Testis (tissue), 3 donors: ENCODE data around the gene NCKAP5. TPM values are rescaled to one million over a fixed set of nuclear protein-coding genes. Genes with fewer than 3 reads are reported as not detected.

Experiments
- DNase-seq: peaks from one replicate; pipeline ENCODE4 v3.0.0-alpha.2; 2019
- H3K27ac ChIP-seq, 2 donors: fragments of 200-600 bp; sonication (generic); one replicate each; pipeline ENCODE4 v1.5.1; 2019
- H3K27me3 ChIP-seq: fragments of 200-600 bp; sonication (generic); one replicate; pipeline ENCODE4 v1.5.1; 2019
- H3K36me3 ChIP-seq: fragments of 200-600 bp; sonication (generic); one replicate; pipeline ENCODE4 v1.5.1; 2017; ENCODE audit warnings: low read depth; ENCODE audit errors: missing control alignments
- H3K4me1 ChIP-seq: fragments of 200-600 bp; sonication (generic); one replicate; pipeline ENCODE4 v1.5.1; 2019
- H3K4me3 ChIP-seq, 2 donors: fragments of 200-600 bp; sonication (generic); one replicate each; pipeline ENCODE4 v1.5.1; 2017 to 2019
- H3K9me3 ChIP-seq: fragments of 200-600 bp; sonication (generic); one replicate; pipeline ENCODE4 v1.5.1; 2017
- POLR2A ChIP-seq: fragments of 450-650 bp; IDR thresholded peaks from one replicate; pipeline ENCODE4 v1.6.1; 2017; ENCODE audit warnings: antibody characterized with exemption, mild to moderate bottlenecking, moderate library complexity
- whole genome bisulfite sequencing, 2 donors: methylation state at CpG; one replicate each; pipeline ENCODE4 v1.1.5; 2018; 5-methylcytosine and 5-hydroxymethylcytosine counted together
- intact Hi-C: fragments of 100-400 bp; cut with DNase I; formaldehyde crosslinking; loops from one replicate; pipeline ENCODE4 v1.15.1; 2023; ENCODE audit warnings: low total_unique reads
- polyA plus RNA-seq: library from polyadenylated mRNA; stranded (reverse); fragments of 350-450 nt; fragmentation: Illumina TruSeq; extraction: RNeasy Lipid Tissue Mini Kit (QIAGEN cat#74804); gene quantifications from one replicate; pipeline ENCODE4 v1.2.3, GENCODE V29; 2014; ENCODE audit warnings: low read depth, low replicate concordance; ENCODE audit not compliant: insufficient read depth
- total RNA-seq, 2 donors: library from RNA; depleted of rRNA; stranded (reverse); fragments of >200 nt; gene quantifications; one replicate each; pipeline ENCODE4 v1.2.3, GENCODE V29; 2016
- TF ChIP-seq, protein P1 (sequence below), 3 experiments: fragments of 450-650 bp in 2 of 3; fragments of 200-600 bp in 1 of 3; sonication (generic) in 1 of 3; IDR thresholded peaks; one replicate each; pipeline ENCODE4 v1.5.1; 2016 to 2019; ENCODE audit warnings: antibody characterized with exemption in 3 of 3, mild to moderate bottlenecking in 2 of 3, moderate library complexity in 1 of 3

NCKAP5 gene
- total and polyA plus RNA-seq, 3 donors from 2014 or later = 3.0 to 7.6 (median 6.3) TPM

GRCh38 chr2:133344849-133345248 lies 223.4 kb downstream of the NCKAP5 start:
- WGBS, 2 donors = 91 to 92% methylated on average over 6 of the region's 6 CpGs

GRCh38 chr2:133343018-133343352 lies 225.3 kb downstream of the NCKAP5 start:
- H3K36me3 ChIP-seq = no peaks in the 10 kb centered on the region
- no peak for TF ChIP-seq POLR2A
- TF ChIP-seq, protein P1, sequence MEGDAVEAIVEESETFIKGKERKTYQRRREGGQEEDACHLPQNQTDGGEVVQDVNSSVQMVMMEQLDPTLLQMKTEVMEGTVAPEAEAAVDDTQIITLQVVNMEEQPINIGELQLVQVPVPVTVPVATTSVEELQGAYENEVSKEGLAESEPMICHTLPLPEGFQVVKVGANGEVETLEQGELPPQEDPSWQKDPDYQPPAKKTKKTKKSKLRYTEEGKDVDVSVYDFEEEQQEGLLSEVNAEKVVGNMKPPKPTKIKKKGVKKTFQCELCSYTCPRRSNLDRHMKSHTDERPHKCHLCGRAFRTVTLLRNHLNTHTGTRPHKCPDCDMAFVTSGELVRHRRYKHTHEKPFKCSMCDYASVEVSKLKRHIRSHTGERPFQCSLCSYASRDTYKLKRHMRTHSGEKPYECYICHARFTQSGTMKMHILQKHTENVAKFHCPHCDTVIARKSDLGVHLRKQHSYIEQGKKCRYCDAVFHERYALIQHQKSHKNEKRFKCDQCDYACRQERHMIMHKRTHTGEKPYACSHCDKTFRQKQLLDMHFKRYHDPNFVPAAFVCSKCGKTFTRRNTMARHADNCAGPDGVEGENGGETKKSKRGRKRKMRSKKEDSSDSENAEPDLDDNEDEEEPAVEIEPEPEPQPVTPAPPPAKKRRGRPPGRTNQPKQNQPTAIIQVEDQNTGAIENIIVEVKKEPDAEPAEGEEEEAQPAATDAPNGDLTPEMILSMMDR (IDR thresholded peaks at IDR 0.05) = no peak
- intact Hi-C loops = no loop called here
- H3K4me1 ChIP-seq = no peaks in the 10 kb centered on the region
- no peaks in the 10 kb centered on the region for H3K9me3 ChIP-seq
- DNase-seq = no peak
- H3K27ac ChIP-seq = no peak overlapping the region
- no peak overlapping the region for H3K4me3 ChIP-seq
- H3K27me3 ChIP-seq = no peaks in the 10 kb centered on the region

More at GRCh38 chr2:133344849-133345248, 223.4 kb downstream of the NCKAP5 start:
- Histone ChIP-seq H3K27me3 (no peaks in the 10 kb centered on the region), H3K36me3 (no peaks in the 10 kb centered on the region), H3K9me3 (no peaks in the 10 kb centered on the region), H3K27ac (no peak overlapping the region), H3K4me3 (no peak overlapping the region), H3K4me1 (no peaks in the 10 kb centered on the region)
- intact Hi-C loops = no loop called here
- no peak for DNase-seq
- TF ChIP-seq, protein P1 (IDR thresholded peaks at IDR 0.05) = no peak
- no peak for TF ChIP-seq POLR2A

GRCh38 chr2:133342286-133343017 lies 225.8 kb downstream of the NCKAP5 start:
- H3K27me3 ChIP-seq = no peaks in the 10 kb centered on the region
- no peaks in the 10 kb centered on the region for H3K9me3 ChIP-seq
- no peak for DNase-seq
- no peaks in the 10 kb centered on the region for H3K36me3 ChIP-seq
- intact Hi-C loops = no loop called here
- H3K27ac ChIP-seq = no peak overlapping the region
- WGBS, 2 donors = 88 to 95% methylated on average over 2 of the region's 2 CpGs
- H3K4me1 ChIP-seq = no peaks in the 10 kb centered on the region
- H3K4me3 ChIP-seq = no peak overlapping the region
- TF ChIP-seq, protein P1 (IDR thresholded peaks at IDR 0.05) = no peak
- TF ChIP-seq POLR2A = no peak

DNA sequence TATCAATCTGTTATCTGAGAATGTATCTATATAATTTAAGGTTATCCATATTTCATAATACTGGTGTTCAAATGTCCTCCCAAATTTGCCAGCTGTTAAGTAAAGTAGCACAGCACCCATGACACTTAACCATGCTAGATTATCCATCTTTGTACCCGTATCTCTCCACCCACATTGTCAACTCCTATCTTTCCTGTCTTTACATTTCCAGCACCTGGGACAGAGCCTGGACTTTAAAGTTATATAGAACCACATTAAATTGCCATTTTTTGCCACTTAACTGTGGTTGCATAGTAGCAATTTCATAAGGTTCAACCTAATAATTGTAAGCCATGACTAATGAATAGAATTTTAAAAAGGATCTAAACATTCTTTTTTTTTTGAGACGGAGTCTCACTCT lies 226.7 kb downstream of the NCKAP5 start:
- intact Hi-C loops = no loop called here
- whole genome bisulfite sequencing, 2 donors = 86 to 88% methylated on average over 2 of the region's 2 CpGs
- TF ChIP-seq, protein P1 (IDR thresholded peaks at IDR 0.05) = no peak
- no peaks in the 10 kb centered on the region for H3K9me3 ChIP-seq
- no peaks in the 10 kb centered on the region for H3K27me3 ChIP-seq
- DNase-seq = no peak
- no peak overlapping the region for H3K27ac ChIP-seq
- no peaks in the 10 kb centered on the region for H3K36me3 ChIP-seq
- H3K4me3 ChIP-seq = no peak overlapping the region
- no peaks in the 10 kb centered on the region for H3K4me1 ChIP-seq

DNA sequence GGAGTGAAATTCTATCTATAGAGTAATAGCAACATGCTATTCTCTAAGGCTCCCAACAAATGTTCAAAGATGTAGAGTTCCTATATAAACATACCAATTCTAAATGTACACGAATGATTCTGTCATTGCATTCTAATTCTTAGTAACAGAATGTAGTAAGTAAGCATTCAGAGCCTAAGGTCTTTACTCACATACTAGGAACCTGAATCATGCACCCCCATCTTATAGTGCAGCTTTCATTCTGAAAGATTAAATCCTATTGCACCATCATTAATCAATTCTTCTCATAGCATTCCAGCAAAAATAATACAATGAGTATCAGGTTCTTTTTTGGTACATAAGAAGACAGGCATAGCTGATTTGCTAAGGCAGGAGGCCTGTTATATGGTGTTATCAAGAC lies 230.0 kb downstream of the NCKAP5 start:
- Histone ChIP-seq H3K9me3 (no peaks in the 10 kb centered on the region), H3K4me1 (no peaks in the 10 kb centered on the region), H3K27me3 (no peaks in the 10 kb centered on the region), H3K27ac (no peak overlapping the region), H3K36me3 (no peaks in the 10 kb centered on the region), H3K4me3 (no peak overlapping the region)
- no peak for DNase-seq
- intact Hi-C loops = no loop called here
- 75 to 87% methylated on average over 1 of the region's 1 CpG for WGBS, 2 donors
- TF ChIP-seq POLR2A = no peak
- TF ChIP-seq, protein P1 (IDR thresholded peaks at IDR 0.05) = no peak
